H1 (cell line): ENCODE results near the gene NME4.

ENCODE experiments used
- CHD1 ChIP-seq: IDR thresholded peaks from 2 replicates; pipeline ENCODE4 v1.6.1; 2012; ENCODE audit warnings: low read depth, low read length, improper control_type of control experiment
- EP300 ChIP-seq, 2 experiments: IDR thresholded peaks; 1 replicate in 1 of 2; 2 replicates in 1 of 2; pipeline ENCODE4 v1.6.1; 2011 to 2012; ENCODE audit warnings: low read depth in 2 of 2, low read length in 2 of 2, mild to moderate bottlenecking in 2 of 2, borderline replicate concordance in 1 of 2, inconsistent platforms in 1 of 2, moderate library complexity in 1 of 2
- EZH2 ChIP-seq: fragments of 200-600 bp; sonication (generic); IDR thresholded peaks from 2 replicates; pipeline ENCODE4 v1.7.1; 2012; ENCODE audit warnings: low read depth, mild to moderate bottlenecking, moderate library complexity, low read length, inconsistent platforms; ENCODE audit not compliant: severe bottlenecking
- HDAC2 ChIP-seq, 2 experiments: fragments of 300-600 bp in 1 of 2; sonication (generic) in 1 of 2; IDR thresholded peaks; 2 replicates each; pipeline ENCODE4 v1.6.1; 2011 to 2012; ENCODE audit warnings: low read depth in 2 of 2, low read length in 2 of 2, mild to moderate bottlenecking in 2 of 2, moderate library complexity in 2 of 2, borderline replicate concordance in 1 of 2, inconsistent platforms in 1 of 2
- MAX ChIP-seq: IDR thresholded peaks from 2 replicates; pipeline ENCODE4 v1.6.1; 2012; ENCODE audit warnings: inconsistent platforms
- POLR2A ChIP-seq, 2 experiments: IDR thresholded peaks; 1 replicate in 1 of 2; 2 replicates in 1 of 2; pipeline ENCODE4 v1.6.1; 2011; ENCODE audit warnings: low read depth in 2 of 2, low read length in 2 of 2, mild to moderate bottlenecking in 2 of 2; ENCODE audit errors: control extremely low read depth in 1 of 2
- POLR2AphosphoS5 ChIP-seq: IDR thresholded peaks from 2 replicates; pipeline ENCODE4 v1.6.1; 2011; ENCODE audit warnings: low read depth, low read length
- RBBP5 ChIP-seq: IDR thresholded peaks from 2 replicates; pipeline ENCODE4 v1.7.1; 2012; ENCODE audit warnings: low read depth, mild to moderate bottlenecking, inconsistent platforms, low read length, moderate library complexity, borderline replicate concordance
- RFX5 ChIP-seq: IDR thresholded peaks from 2 replicates; pipeline ENCODE4 v1.6.1; 2011; ENCODE audit warnings: low read depth, low read length, improper control_type of control experiment, borderline replicate concordance
- SP1 ChIP-seq: IDR thresholded peaks from 2 replicates; pipeline ENCODE4 v1.6.1; 2011; ENCODE audit warnings: low read depth, low read length
- TEAD4 ChIP-seq: IDR thresholded peaks from 2 replicates; pipeline ENCODE4 v1.6.1; 2012; ENCODE audit warnings: low read depth, low read length, inconsistent platforms, mixed read lengths
- TF ChIP-seq, protein P1 (sequence below), 3 experiments: IDR thresholded peaks; 1 replicate in 2 of 3; 2 replicates in 1 of 3; pipeline versions ENCODE4 v1.5.1 to v1.6.1; 2011; ENCODE audit warnings: low read length in 3 of 3, mild to moderate bottlenecking in 3 of 3, inconsistent platforms in 2 of 3, low read depth in 1 of 3, moderate library complexity in 1 of 3; ENCODE audit not compliant: insufficient read depth in 1 of 3; ENCODE audit errors: control extremely low read depth in 1 of 3

DNA sequence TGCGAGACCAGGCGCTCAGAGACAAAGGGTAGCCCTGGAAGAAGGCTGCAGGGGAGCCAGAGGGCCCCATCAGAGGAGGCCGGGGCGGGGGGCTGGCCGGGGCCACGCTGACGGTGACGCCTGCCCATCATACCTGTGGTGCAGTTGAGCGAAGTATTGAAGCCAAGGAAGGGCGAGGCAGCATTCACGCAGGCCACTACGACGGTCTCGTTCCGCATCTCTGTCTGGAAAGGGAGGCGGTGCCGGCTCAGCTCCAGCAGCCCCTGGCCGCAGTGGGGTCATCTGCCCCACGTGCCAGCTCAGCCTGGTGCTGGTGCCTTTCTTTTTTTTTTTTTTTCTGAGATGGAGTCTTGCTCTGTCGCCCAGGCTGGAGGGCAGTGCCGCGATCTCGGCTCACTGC, 21.8 kb upstream of the NME4 start:
- TF ChIP-seq MAX (no peak), HDAC2 (IDR thresholded peaks at IDR 0.05; ENCODE audit: borderline replicate concordance in 1 of 2, low read depth in 2 of 2, low read length in 2 of 2) (no peak), POLR2A (IDR thresholded peaks at IDR 0.05; ENCODE audit: control extremely low read depth in 1 of 2, low read depth in 2 of 2, low read length in 2 of 2) (no peak), POLR2AphosphoS5 (no peak), EZH2 (no peak), TEAD4 (no peak), EP300 (IDR thresholded peaks at IDR 0.05; ENCODE audit: borderline replicate concordance in 1 of 2, low read depth in 2 of 2, low read length in 2 of 2) (no peak), SP1 (no peak), CHD1 (no peak), RFX5 (no peak), RBBP5 (no peak)
- TF ChIP-seq, protein P1, sequence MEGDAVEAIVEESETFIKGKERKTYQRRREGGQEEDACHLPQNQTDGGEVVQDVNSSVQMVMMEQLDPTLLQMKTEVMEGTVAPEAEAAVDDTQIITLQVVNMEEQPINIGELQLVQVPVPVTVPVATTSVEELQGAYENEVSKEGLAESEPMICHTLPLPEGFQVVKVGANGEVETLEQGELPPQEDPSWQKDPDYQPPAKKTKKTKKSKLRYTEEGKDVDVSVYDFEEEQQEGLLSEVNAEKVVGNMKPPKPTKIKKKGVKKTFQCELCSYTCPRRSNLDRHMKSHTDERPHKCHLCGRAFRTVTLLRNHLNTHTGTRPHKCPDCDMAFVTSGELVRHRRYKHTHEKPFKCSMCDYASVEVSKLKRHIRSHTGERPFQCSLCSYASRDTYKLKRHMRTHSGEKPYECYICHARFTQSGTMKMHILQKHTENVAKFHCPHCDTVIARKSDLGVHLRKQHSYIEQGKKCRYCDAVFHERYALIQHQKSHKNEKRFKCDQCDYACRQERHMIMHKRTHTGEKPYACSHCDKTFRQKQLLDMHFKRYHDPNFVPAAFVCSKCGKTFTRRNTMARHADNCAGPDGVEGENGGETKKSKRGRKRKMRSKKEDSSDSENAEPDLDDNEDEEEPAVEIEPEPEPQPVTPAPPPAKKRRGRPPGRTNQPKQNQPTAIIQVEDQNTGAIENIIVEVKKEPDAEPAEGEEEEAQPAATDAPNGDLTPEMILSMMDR (IDR thresholded peaks at IDR 0.05; ENCODE audit: control extremely low read depth in 1 of 3, insufficient read depth in 1 of 3, low read depth in 1 of 3, low read length in 3 of 3) = no peak
